ENCODE data around the gene SNX30.

DNA sequence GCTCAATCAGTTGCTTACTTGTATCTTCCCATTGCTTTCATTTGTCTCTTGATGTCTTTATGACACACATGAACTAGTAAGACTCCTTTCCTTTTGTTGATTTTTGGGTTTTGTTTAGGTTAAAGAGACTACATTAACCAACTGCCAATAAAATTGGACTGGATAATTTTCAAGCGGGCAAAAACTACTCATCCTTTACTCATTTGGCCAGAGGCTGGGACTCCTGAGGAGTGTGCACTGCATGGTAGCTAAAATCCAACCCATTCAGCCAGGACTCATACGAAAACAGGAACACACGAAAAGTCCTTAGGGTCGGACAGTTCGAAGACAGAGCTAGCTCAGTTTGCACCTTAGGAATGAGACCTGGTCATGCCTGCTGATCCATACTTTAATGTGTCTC, 134.2 kb downstream of the SNX30 start:
- TF ChIP-seq CTCF (IDR thresholded peaks at IDR 0.05) (no peak), EP300 (IDR thresholded peaks at IDR 0.05) (no peak), POLR2AphosphoS5 (IDR thresholded peaks at IDR 0.05) (no peak)

Data from sigmoid colon (tissue), 4 donors.